SH-SY5Y (cell line): Measurements from ENCODE around the gene IL31RA.

ENCODE experiments used
- GATA2 ChIP-seq: IDR thresholded peaks from 2 replicates; pipeline ENCODE4 v1.6.1; 2011; ENCODE audit warnings: mild to moderate bottlenecking, low read depth, low read length
- GATA3 ChIP-seq: IDR thresholded peaks from 2 replicates; pipeline ENCODE4 v1.6.1; 2011; ENCODE audit warnings: low read depth, mild to moderate bottlenecking, low read length, moderate library complexity

DNA sequence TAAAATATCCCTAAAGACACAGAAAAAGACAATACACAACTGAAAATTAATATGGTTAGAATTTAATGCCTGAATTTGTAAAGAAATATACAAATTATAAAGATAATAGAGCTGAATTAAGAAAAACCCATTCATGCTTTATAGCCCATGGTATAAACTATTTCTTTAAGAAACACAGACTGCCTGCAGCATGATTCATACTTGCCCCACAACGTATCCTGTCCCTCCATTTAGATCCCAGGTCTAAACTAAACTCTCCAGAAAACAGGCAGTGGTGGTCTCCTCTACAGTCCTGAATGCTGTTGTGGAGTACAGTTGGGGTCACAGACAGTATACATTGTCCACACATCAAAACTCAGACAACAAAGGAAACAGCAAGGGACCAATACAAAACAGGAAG lies 118.8 kb downstream of the IL31RA start:
- TF ChIP-seq GATA2 (no peak), GATA3 (no peak)
